AML-193 (cell line): Measurements from ENCODE around the gene CAMP.
"Not testable (repeated sequence)": the region's sequence is repeated elsewhere in the genome, so short reads cannot be mapped to it uniquely, and the experiment has no call there.

Experiments used
- DNase-seq, 2 experiments: peaks; one replicate each; lab custom pipeline; 2025; lab: John Stamatoyannopoulos, UW

Gene CAMP

GRCh38 chr3:48222616-48223513, at the start of gene CAMP:
TSS of gene CAMP (plus strand) at chr3:48223495. CDS start at chr3:48223512, 17 bp downstream.
- DNase-seq: peak; percentile 99 to 100

- no peak for DNase-seq
These were observed 45.2 kb upstream of the CAMP start for GRCh38 chr3:48178072-48178471.

GRCh38 chr3:48180021-48180420, 43.3 kb upstream of the CAMP start:
- no peak for DNase-seq

- DNase-seq: no peak
These were observed 42.6 kb upstream of the CAMP start for GRCh38 chr3:48180531-48181253.

- no peak for DNase-seq
These were observed 39.0 kb upstream of the CAMP start for GRCh38 chr3:48184299-48184698.

GRCh38 chr3:48185129-48185528, 38.2 kb upstream of the CAMP start:
- DNase-seq: no peak

GRCh38 chr3:48186631-48187300, 36.5 kb upstream of the CAMP start:
- DNase-seq: peak in 1 of 2 experiments; percentile 35

- DNase-seq: no peak
These were observed 36.1 kb upstream of the CAMP start for GRCh38 chr3:48187301-48187578.

GRCh38 chr3:48187579-48188265, 35.6 kb upstream of the CAMP start:
- DNase-seq: peak in 1 of 2 experiments; percentile 57

GRCh38 chr3:48188266-48189201, 34.8 kb upstream of the CAMP start, which contains the start of gene CDC25A:
TSS of gene CDC25A (minus strand) at chr3:48188417. CDS start at chr3:48187947, 470 bp downstream.
- DNase-seq: peak; percentile 100

GRCh38 chr3:48189321-48189720, 34.0 kb upstream of the CAMP start:
- no peak for DNase-seq

- DNase-seq: no peak
These were observed 32.4 kb upstream of the CAMP start for GRCh38 chr3:48190911-48191310.

GRCh38 chr3:48194446-48195071, 28.7 kb upstream of the CAMP start:
- peak; percentile 60 to 62 for DNase-seq

GRCh38 chr3:48196611-48197010, 26.7 kb upstream of the CAMP start:
- DNase-seq: no peak

GRCh38 chr3:48199117-48199516, 24.2 kb upstream of the CAMP start:
- DNase-seq: no peak

GRCh38 chr3:48202632-48203031, 20.7 kb upstream of the CAMP start:
- no peak for DNase-seq

GRCh38 chr3:48208076-48208475, 15.2 kb upstream of the CAMP start:
- DNase-seq: no peak

GRCh38 chr3:48209445-48209844, 13.8 kb upstream of the CAMP start:
- no peak for DNase-seq

- not testable (repeated sequence) for DNase-seq
These were observed 12.8 kb upstream of the CAMP start for GRCh38 chr3:48210534-48210933.

- DNase-seq: not testable (repeated sequence)
These were observed 11.5 kb upstream of the CAMP start for GRCh38 chr3:48211776-48212175.
